ENCODE results near the gene EPO.
"Not testable (repeated sequence)": the region's sequence is repeated elsewhere in the genome, so short reads cannot be mapped to it uniquely, and the experiment has no call there.

EPO gene

DNA sequence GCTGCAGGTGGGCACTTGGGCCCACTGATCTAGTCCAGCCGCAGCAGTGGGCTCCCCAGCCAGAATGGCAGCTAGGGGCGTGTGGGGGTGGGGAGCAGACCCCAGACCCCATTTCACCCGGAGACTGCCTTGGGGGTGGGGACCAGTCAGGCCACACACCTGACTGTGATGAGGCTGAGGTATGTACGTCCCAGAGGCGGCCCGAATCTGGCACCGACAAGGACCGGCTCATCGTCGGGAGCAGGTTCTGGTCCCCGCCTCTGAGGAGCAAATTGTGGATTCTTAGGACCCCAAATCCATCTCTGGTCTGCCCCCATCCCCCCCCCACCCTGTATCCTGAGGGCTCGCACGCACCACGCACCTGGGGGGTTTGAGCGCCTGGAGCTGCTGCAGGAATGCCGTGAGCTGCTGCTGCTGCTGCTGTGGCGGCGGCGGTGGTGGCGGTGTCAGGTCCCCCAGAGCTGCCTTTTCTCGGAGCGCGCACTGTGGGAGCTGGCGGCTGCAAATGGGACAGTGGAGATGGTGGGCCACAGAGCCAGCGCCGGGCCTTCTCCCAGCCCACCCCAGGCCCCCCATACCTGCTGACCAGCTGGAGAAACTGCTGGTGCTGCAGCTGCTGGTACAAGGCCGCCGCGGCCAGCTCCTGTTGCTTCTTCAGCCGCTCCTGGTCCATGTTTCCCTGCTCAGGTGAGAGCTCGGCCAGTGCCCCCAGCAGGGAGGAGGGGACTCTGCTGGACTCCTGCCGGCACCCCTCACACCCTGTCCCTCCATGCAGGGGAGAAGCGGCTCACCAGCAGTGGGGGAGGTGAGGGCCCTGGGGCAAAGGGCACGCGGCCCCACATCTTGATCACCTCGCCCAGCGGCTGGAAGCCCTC lies 36.4 kb upstream of the EPO start:
- no peak for DNase-seq

- no peak for DNase-seq
These were observed 35.7 kb upstream of the EPO start for GRCh38 chr7:100684534-100685042.

DNA sequence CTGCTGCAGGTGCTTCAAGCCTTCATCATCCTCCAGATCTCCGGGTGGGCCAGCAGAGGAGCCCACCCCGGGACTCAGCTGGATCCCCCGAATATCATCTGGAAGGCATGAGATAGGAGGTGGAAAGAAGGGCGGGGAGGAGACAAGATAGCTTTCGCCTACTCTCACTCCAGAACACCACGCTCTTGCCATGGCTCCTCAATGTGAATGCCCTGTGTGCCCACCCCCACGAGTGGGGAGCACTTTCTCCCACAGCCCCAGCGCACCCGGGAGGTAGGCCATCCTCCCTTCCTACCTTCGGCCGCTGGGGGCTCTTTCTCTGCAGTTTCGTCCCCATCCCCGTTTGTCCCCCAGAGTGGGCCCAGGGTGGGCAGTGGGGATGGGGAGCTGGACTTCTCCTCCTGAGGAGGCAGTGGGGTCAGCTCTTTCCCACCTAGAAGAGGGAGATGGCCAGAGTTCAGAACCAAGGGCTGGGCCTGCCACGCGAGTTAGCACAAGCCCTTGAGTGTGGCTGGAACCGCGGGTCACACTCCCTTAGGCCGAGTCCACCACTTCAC lies 35.1 kb upstream of the EPO start:
- DNase-seq = no peak

DNA sequence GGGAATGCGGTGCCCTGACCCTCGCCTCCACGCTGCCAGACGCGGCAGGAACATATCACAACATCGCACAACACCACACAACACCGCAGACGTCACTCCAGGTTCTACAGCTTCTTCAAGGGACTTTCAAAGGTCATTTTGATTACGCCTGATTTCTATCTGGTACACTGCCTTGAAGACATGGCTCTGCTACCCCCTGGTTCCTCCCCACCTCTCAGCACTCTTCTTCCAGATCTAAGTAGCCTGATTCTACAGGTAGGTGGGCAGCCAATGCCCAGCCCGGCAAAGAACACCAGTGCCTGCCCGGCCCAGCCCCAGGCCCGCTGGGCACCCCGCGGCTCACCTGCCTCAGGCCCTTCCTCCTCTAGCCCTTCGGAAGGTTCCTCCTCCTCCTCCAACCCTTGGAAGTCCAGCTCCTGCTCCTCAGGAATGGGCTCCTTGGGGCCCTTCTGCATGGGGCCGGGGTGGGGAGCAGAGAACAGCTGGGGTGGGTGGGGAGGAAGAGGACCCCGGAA lies 34.6 kb upstream of the EPO start:
- no peak for DNase-seq

GRCh38 chr7:100686201-100686821 lies 34.0 kb upstream of the EPO start:
- DNase-seq = no peak

- no peak for DNase-seq
These were observed 33.5 kb upstream of the EPO start for GRCh38 chr7:100686822-100687211.

DNA sequence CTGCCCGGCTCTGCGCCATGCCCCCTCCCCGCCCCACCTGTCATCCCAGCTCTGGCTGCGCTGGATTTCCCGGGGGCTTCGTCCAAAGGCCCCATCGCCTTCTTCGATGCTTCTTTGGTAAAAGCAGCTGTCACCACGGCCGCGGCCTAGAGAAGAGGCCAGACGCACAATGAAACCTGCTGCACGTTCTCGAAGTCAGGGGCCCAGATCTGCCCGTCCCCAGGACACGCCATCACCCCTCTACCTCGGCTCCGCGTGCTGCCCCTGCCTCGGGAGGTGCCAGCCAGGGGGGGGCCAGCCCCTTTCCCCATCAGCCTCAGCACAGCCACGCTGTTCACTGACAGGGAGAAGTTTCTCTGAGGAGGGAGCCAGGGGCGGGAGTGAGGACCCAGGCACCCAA lies 33.0 kb upstream of the EPO start:
- no peak for DNase-seq

DNA sequence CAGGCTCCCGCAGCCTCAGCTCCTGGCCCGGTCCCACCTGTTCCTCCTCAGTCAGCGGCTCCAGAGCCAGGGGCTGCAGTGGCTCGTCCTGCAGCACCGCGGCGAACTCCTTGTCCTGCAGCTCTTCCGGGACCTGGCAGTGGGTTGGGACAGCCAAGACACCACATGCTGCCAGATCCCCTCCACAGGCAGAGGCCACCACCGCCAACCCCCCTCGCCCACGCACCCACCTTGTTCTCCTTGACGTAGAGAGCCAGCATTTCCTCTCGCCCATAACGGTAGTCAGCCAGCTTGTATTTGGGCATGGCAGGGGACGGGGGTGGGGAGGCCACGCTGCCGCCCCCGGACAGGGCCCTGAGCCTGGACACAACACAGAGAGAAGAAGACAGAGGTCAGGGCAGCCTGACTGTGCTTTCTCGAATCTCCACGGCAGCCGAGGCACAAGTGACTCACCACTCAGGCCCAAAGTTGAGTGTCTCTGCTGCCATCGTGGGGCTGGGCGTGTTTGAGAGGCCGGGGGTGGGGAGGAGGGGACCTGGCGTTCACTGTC lies 32.4 kb upstream of the EPO start:
- DNase-seq = no peak

GRCh38 chr7:100688326-100688860 lies 31.9 kb upstream of the EPO start:
- DNase-seq = no peak

DNA sequence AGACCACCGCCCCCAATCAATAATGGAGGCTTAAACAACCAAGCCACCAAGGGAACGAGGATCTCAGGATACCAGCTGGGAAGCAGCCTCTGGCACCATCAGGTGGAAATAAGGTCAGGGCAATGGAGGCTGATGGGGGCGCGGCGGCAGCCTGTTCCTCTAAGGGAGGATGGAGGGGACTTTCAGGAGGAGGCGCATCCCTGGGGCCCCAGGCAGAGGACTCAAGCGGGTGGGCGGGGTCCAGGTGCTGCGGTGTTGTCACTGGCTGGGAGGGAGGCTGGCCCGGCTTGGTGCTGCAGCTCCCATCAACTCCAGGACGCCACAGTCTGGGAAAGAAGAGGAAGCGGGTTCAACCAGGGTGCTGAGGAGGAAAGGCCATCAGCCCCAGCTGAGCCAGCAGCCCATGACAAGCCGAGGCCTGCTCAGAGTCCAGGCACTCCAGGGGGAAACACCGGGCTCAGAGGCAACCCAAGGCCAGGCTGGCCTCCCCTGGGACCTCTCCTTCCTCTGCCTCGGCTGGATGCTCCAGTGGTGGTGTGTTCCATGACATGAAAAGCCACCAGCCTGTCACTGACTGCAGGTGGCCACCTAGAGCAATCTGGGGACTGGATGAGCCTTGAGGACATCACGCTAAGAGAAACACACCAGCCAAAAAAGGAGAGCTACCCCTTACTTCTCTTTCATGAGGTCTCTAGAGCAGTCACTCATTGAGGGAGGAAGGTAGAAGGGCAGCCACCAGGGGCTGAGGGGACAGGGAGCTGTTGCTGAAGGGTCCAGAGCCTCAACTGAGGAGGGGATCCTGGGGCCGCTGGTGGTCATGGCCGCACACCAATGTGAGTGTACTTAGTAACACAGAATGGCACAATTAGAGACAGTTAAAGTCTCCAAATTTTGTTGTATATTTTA lies 30.8 kb upstream of the EPO start:
- no peak for DNase-seq

GRCh38 chr7:100691676-100692577 lies 28.3 kb upstream of the EPO start:
- DNase-seq = peak; percentile 85

DNA sequence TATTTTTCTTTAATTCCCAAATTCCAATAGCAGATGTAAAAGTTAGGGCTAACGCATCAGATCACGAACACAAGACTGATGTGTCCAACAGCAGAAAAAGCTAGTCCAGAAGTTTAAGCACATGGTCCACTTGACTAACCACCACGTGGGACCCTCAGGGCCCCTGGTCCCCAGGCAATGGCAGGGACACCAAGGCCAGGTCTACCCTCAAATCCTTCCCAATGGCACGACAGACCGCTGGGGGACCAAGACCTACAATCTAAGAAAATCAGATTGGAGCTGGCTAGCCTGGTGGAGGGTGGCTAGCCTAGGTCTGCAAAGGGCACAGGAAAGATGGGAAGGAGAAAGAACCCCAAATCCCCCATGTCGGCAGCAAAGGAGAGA lies 27.7 kb upstream of the EPO start:
- DNase-seq = no peak

DNA sequence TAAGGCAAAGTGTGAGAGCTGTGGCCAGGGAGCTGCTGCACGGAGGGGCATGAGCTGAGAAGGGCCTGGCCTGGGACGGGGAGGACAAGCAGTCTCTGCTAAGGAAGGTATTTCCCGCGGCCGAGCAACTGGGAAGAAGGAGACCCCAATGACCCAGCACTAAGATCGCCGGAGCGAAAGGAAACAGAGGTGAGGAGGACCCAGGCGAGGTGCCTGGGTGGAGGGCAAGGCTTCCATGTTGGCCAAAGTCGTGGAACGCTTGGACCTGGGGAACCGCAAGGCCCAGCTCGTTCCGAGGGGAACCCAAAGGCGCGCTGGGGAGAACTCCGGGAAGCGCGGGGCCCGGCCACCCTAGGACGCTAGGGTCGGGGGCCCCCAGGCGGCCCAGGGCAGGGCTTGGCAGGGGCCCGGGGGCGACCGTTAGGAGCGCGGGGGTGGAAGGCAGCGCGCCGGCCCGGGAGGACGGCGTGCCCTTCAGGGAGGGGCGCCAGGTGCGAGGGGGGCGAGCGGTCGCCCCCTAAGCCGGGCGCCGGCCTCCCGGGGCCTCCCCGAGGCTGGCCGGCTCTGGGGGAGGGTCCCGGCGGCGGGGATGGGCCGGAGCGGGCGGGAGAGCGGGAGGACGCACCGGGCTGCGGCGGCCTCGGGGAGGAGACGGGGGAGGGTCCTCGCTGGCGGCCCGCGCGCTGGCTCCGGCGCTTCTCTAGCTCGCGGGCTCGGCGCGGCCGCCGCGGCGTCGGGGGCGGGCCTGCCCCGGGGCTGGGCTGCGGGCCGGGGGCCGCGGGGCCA lies 26.8 kb upstream of the EPO start:
- no peak for DNase-seq

DNA sequence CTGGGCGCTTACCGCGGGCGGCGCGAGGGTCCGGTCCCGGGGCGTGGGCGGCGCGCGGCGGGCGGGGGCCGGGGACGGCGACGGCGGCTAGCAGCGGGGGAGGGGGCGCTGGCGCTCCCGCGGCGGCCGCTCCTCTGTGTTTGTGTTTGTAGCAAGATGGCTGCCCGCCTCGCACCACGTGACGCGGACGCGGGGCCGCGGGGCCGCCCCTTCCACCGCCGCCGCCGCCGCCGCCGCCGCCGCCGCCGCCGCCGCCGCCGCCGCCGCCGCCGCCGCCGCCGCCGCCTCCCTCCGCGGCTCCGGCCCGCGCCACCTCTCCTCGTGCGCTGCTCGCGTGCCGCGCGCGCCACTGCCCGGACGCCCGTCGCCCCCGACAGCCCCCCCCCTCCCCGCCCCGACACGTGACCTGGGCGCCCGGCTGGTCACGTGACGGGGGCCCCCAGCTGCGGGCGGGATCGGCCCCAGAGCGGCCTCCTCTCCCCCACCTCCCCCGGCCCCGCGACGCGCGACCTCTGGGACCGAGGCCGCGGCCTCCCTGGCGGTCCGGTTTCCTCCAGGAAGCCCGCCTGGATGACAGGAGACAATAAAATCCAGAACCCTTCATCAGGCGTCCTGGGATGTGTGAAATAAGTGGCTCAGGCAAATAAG lies 26.0 kb upstream of the EPO start, which contains the start of gene GIGYF1:
TSS of gene GIGYF1 (minus strand) at position 153 of the 648 bp plus-strand sequence. CDS start 6,012 bp downstream, outside the sequence.
- peak; percentile 82 for DNase-seq

- DNase-seq = no peak
These were observed 24.1 kb upstream of the EPO start for GRCh38 chr7:100696123-100696521.

- DNase-seq = no peak
These were observed 21.2 kb upstream of the EPO start for GRCh38 chr7:100699018-100699417.

DNA sequence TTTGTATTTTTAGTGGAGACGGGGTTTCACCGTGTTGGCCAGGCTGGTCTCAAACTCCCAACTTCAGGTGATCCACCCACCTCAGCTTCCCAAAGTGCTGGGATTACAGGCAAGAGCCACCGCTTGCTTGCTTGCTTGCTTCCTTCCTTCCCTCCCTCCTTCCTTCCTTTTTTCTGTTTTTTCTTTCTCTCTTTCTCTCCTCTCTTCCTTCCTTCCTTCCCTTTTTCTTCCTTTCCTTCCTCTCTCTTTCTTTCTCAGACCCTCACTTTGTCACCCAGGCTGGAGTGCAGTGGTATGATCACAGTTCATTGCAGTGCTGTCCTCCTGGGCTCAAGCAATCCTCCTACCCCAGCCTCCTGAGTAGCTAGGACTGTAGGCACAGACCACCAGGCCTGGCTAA lies 19.2 kb upstream of the EPO start:
- DNase-seq = not testable (repeated sequence)

DNA sequence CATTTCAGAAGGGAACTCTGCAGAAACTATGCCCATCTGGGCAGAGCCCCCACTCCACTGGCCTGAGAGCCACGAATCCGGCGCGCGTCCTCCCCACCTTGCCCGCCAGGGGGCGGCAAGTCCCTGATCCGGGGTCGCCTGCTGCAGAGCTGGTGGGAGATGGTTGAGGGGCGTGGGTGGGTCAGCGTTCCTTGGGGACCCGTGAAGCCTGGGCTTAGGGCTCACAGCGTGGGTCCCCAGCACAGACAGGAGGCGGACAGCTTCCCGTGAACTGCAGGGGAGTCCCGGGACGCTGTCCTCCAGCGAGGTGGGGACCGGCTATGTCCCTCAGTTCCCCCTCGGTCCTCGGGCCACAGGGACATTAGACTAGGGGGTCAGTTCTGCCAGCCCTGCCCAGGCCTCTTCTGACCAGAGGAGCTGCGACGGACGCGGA lies 14.9 kb upstream of the EPO start:
- peak; percentile 84 for DNase-seq
